Prostate gland (tissue), 2 donors: ENCODE results near the gene ACP6.
A peak's percentile ranks its signal among the peaks of the same experiment; 100 is the strongest.

Experiments
- POLR2A ChIP-seq: fragments of 450-650 bp; IDR thresholded peaks from one replicate; pipeline ENCODE4 v1.6.1; 2016; ENCODE audit warnings: antibody characterized with exemption, mild to moderate bottlenecking
- TF ChIP-seq, protein P1 (sequence below), 4 experiments: fragments of 200-600 bp in 2 of 4; fragments of 450-650 bp in 2 of 4; sonication (generic) in 2 of 4; IDR thresholded peaks; 1 replicate in 3 of 4; 2 replicates in 1 of 4; pipeline ENCODE4 v1.5.1; 2016 to 2019; ENCODE audit warnings: antibody characterized with exemption in 4 of 4, mild to moderate bottlenecking in 2 of 4, moderate library complexity in 2 of 4

DNA sequence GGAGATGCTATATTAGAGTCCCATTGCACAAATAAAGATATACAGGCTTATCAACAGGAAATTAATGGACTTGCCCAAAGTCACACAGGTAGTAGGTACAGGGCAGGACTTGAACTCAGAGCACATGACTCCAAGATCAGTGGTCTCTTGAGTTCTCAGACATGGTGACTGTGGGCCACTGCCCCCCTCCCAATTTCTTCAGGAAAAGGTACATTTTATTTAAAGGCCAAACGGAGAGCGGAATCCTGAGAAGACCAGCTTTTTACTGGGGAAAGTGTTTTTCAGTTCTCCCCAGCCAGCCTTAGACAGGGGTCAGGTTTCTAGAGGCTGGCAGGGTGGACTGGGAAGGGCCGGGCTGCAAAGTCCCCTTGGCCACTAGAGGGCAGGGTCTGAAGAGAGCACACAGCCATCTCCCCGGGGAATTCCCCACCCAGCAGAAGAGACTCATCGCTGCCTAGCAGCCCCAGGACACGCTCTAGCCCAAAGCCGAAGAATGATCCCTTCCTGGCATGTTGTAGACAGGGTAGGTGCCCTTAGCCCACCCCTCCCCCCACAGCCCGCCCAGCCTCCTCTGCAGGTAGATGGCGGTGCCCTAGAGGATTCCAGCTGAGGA, 29.7 kb downstream of the ACP6 start:
- TF ChIP-seq, protein P1, sequence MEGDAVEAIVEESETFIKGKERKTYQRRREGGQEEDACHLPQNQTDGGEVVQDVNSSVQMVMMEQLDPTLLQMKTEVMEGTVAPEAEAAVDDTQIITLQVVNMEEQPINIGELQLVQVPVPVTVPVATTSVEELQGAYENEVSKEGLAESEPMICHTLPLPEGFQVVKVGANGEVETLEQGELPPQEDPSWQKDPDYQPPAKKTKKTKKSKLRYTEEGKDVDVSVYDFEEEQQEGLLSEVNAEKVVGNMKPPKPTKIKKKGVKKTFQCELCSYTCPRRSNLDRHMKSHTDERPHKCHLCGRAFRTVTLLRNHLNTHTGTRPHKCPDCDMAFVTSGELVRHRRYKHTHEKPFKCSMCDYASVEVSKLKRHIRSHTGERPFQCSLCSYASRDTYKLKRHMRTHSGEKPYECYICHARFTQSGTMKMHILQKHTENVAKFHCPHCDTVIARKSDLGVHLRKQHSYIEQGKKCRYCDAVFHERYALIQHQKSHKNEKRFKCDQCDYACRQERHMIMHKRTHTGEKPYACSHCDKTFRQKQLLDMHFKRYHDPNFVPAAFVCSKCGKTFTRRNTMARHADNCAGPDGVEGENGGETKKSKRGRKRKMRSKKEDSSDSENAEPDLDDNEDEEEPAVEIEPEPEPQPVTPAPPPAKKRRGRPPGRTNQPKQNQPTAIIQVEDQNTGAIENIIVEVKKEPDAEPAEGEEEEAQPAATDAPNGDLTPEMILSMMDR (IDR thresholded peaks at IDR 0.05): peak; percentile 61 to 80 (median 70)
- no peak for TF ChIP-seq POLR2A
